HepG2 (cell line): ENCODE measurements around the gene GSDME. TPM values are rescaled to one million over a fixed set of nuclear protein-coding genes. Genes with fewer than 3 reads are reported as not detected.

Source experiments
- BRCA1 ChIP-seq: sonication (generic); formaldehyde crosslinking; IDR thresholded peaks from 2 replicates; pipeline ENCODE4 v1.4.0; 2020; ENCODE audit warnings: missing genetic modification reagents
- FOXA3 ChIP-seq: IDR thresholded peaks from 2 replicates; pipeline ENCODE4 v1.6.1; 2016; ENCODE audit warnings: missing genetic modification reagents, missing compliant biosample characterization
- GATAD1 ChIP-seq: IDR thresholded peaks from 2 replicates; pipeline ENCODE4 v1.6.1; 2016; ENCODE audit warnings: missing genetic modification reagents, missing compliant biosample characterization
- HOXA3 ChIP-seq: sonication (generic); formaldehyde crosslinking; IDR thresholded peaks from 2 replicates; pipeline ENCODE4 v1.5.0; 2020; ENCODE audit warnings: missing genetic modification reagents
- KAT8 ChIP-seq: IDR thresholded peaks from 2 replicates; pipeline ENCODE4 v1.6.1; 2016; ENCODE audit warnings: missing genetic modification reagents, missing compliant biosample characterization
- NFE2 ChIP-seq: sonication (generic); formaldehyde crosslinking; IDR thresholded peaks from 2 replicates; pipeline ENCODE4 v1.4.0; 2020; ENCODE audit warnings: missing genetic modification reagents
- REPIN1 ChIP-seq: sonication (generic); formaldehyde crosslinking; IDR thresholded peaks from 2 replicates; pipeline ENCODE4 v1.8.0; 2022; ENCODE audit warnings: missing genetic modification reagents, low read depth, mild to moderate bottlenecking, borderline replicate concordance
- SALL1 ChIP-seq: sonication (generic); formaldehyde crosslinking; IDR thresholded peaks from 2 replicates; pipeline ENCODE4 v1.8.0; 2022; ENCODE audit warnings: mild to moderate bottlenecking, missing genetic modification reagents
- STAG1 ChIP-seq: sonication (generic); formaldehyde crosslinking; IDR thresholded peaks from 2 replicates; pipeline ENCODE4 v1.4.0; 2020; ENCODE audit warnings: missing genetic modification reagents
- TGIF2 ChIP-seq: IDR thresholded peaks from 2 replicates; pipeline ENCODE4 v1.6.1; 2016; ENCODE audit warnings: control low read depth, missing compliant biosample characterization
- TRIM24 ChIP-seq: sonication (generic); formaldehyde crosslinking; IDR thresholded peaks from 2 replicates; pipeline ENCODE4 v1.8.0; 2022; ENCODE audit warnings: mild to moderate bottlenecking, missing genetic modification reagents
- U2AF1 ChIP-seq: fragments of 200-400 bp; formaldehyde crosslinking; optimal IDR thresholded peaks from 2 replicates; pipeline ENCODE3; 2017; ENCODE audit warnings: mild to moderate bottlenecking, low read depth, low read length
- ZBTB3 ChIP-seq: sonication (generic); formaldehyde crosslinking; IDR thresholded peaks from 2 replicates; pipeline ENCODE4 v1.4.0; 2020; ENCODE audit warnings: low read depth, mild to moderate bottlenecking, moderate library complexity, missing genetic modification reagents, borderline replicate concordance
- ZNF124 ChIP-seq: sonication (generic); formaldehyde crosslinking; IDR thresholded peaks from 2 replicates; pipeline ENCODE4 v1.4.0; 2020; ENCODE audit warnings: missing genetic modification reagents
- ZNF275 ChIP-seq: sonication (generic); formaldehyde crosslinking; IDR thresholded peaks from 2 replicates; pipeline ENCODE4 v1.8.0; 2022; ENCODE audit warnings: missing genetic modification reagents, mild to moderate bottlenecking, inconsistent platforms, borderline replicate concordance
- ZNF552 ChIP-seq: sonication (generic); formaldehyde crosslinking; IDR thresholded peaks from 2 replicates; pipeline ENCODE4 v1.9.0; 2022; ENCODE audit warnings: missing genetic modification reagents, mild to moderate bottlenecking, borderline replicate concordance
- ZNF674 ChIP-seq: sonication (generic); formaldehyde crosslinking; IDR thresholded peaks from 2 replicates; pipeline ENCODE4 v1.5.0; 2020; ENCODE audit warnings: low read depth, mild to moderate bottlenecking, missing genetic modification reagents
- ZNF7 ChIP-seq: IDR thresholded peaks from 2 replicates; pipeline ENCODE4 v1.6.1; 2016; ENCODE audit warnings: missing biosample characterization, missing genetic modification reagents
- ZNF761 ChIP-seq: sonication (generic); formaldehyde crosslinking; conservative IDR thresholded peaks from 2 replicates; pipeline ENCODE4 v1.4.0; 2020; ENCODE audit warnings: mild to moderate bottlenecking, missing genetic modification reagents
- ZZZ3 ChIP-seq: sonication (generic); formaldehyde crosslinking; IDR thresholded peaks from 2 replicates; pipeline ENCODE4 v1.4.0; 2020; ENCODE audit warnings: missing genetic modification reagents, mild to moderate bottlenecking, borderline replicate concordance
- polyA plus RNA-seq, 8 experiments: library from polyadenylated mRNA; depleted of rRNA in 3 of 8; stranded (reverse) in 7 of 8; unstranded in 1 of 8; fragments of >200 nt; fragmentation: Illumina TruSeq in 4 of 8; extraction: Trizol in 4 of 8; gene quantifications; 2 replicates each; pipeline versions ENCODE4 v1.2.1 to v1.2.3, GENCODE V29; 2011 to 2016; ENCODE audit warnings: low read depth in 4 of 8, missing spikeins in 1 of 8, mixed read lengths in 1 of 8; ENCODE audit not compliant: insufficient read depth in 1 of 8
- total RNA-seq, 5 experiments: library from RNA; depleted of rRNA; stranded (reverse); fragments of >200 nt; fragmentation: Illumina TruSeq; extraction: Trizol; gene quantifications; 2 replicates each; pipeline ENCODE4 v1.2.3, GENCODE V29; 2016; ENCODE audit warnings: low read depth in 1 of 5
- TF ChIP-seq, protein P1 (sequence below): sonication (generic); formaldehyde crosslinking; conservative IDR thresholded peaks from 2 replicates; pipeline ENCODE4 v1.4.0; 2020; ENCODE audit warnings: missing genetic modification reagents
- TF ChIP-seq, protein P2 (sequence below): sonication (generic); formaldehyde crosslinking; IDR thresholded peaks from 2 replicates; pipeline ENCODE4 v1.9.0; 2021; ENCODE audit warnings: missing genetic modification reagents, mild to moderate bottlenecking, borderline replicate concordance
- TF ChIP-seq, protein P3 (sequence below): sonication (generic); formaldehyde crosslinking; IDR thresholded peaks from 2 replicates; pipeline ENCODE4 v1.5.1; 2020; ENCODE audit warnings: missing genetic modification reagents, mild to moderate bottlenecking, borderline replicate concordance
- TF ChIP-seq, protein P4 (sequence below): sonication (generic); IDR thresholded peaks from 2 replicates; pipeline ENCODE4 v1.6.1; 2016; ENCODE audit warnings: low read depth, borderline replicate concordance
- TF ChIP-seq, protein P5 (sequence below): sonication (generic); formaldehyde crosslinking; IDR thresholded peaks from 2 replicates; pipeline ENCODE4 v1.5.1; 2020; ENCODE audit warnings: missing genetic modification reagents, mild to moderate bottlenecking, borderline replicate concordance

GSDME gene
- total and polyA plus RNA-seq, 2 of the 13 experiments (the other 11 are each of a cell fraction or from before 2014, with no cell fraction given) = 19.2 to 28.2 TPM

- no peak for TF ChIP-seq ZNF124 (CRISPR knock-in tag)
- TF ChIP-seq REPIN1 = no peak
- TF ChIP-seq, protein P1, sequence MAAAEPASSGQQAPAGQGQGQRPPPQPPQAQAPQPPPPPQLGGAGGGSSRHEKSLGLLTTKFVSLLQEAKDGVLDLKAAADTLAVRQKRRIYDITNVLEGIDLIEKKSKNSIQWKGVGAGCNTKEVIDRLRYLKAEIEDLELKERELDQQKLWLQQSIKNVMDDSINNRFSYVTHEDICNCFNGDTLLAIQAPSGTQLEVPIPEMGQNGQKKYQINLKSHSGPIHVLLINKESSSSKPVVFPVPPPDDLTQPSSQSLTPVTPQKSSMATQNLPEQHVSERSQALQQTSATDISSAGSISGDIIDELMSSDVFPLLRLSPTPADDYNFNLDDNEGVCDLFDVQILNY (CRISPR knock-in tag) = no peak
- no peak for TF ChIP-seq STAG1
- TF ChIP-seq BRCA1 (CRISPR knock-in tag) = no peak
- TF ChIP-seq SALL1 = no peak
- TF ChIP-seq ZBTB3 (CRISPR knock-in tag) = no peak
- TF ChIP-seq NFE2 = no peak
- TF ChIP-seq GATAD1 (CRISPR knock-in tag) = no peak
- no peak for TF ChIP-seq U2AF1
- no peak for TF ChIP-seq ZNF552
- no peak for TF ChIP-seq ZNF7 (CRISPR knock-in tag)
- TF ChIP-seq ZNF275 = no peak
- TF ChIP-seq, protein P2, sequence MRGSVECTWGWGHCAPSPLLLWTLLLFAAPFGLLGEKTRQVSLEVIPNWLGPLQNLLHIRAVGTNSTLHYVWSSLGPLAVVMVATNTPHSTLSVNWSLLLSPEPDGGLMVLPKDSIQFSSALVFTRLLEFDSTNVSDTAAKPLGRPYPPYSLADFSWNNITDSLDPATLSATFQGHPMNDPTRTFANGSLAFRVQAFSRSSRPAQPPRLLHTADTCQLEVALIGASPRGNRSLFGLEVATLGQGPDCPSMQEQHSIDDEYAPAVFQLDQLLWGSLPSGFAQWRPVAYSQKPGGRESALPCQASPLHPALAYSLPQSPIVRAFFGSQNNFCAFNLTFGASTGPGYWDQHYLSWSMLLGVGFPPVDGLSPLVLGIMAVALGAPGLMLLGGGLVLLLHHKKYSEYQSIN (CRISPR knock-in tag) = no peak
- TF ChIP-seq ZNF674 (CRISPR knock-in tag) = no peak
- TF ChIP-seq, protein P3, sequence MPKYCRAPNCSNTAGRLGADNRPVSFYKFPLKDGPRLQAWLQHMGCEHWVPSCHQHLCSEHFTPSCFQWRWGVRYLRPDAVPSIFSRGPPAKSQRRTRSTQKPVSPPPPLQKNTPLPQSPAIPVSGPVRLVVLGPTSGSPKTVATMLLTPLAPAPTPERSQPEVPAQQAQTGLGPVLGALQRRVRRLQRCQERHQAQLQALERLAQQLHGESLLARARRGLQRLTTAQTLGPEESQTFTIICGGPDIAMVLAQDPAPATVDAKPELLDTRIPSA (CRISPR knock-in tag) = no peak
- TF ChIP-seq, protein P4, sequence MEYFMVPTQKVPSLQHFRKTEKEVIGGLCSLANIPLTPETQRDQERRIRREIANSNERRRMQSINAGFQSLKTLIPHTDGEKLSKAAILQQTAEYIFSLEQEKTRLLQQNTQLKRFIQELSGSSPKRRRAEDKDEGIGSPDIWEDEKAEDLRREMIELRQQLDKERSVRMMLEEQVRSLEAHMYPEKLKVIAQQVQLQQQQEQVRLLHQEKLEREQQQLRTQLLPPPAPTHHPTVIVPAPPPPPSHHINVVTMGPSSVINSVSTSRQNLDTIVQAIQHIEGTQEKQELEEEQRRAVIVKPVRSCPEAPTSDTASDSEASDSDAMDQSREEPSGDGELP = peak; percentile 14; the same call in 1 of the 2 replicates
- TF ChIP-seq TRIM24 = no peak
- TF ChIP-seq, protein P5, sequence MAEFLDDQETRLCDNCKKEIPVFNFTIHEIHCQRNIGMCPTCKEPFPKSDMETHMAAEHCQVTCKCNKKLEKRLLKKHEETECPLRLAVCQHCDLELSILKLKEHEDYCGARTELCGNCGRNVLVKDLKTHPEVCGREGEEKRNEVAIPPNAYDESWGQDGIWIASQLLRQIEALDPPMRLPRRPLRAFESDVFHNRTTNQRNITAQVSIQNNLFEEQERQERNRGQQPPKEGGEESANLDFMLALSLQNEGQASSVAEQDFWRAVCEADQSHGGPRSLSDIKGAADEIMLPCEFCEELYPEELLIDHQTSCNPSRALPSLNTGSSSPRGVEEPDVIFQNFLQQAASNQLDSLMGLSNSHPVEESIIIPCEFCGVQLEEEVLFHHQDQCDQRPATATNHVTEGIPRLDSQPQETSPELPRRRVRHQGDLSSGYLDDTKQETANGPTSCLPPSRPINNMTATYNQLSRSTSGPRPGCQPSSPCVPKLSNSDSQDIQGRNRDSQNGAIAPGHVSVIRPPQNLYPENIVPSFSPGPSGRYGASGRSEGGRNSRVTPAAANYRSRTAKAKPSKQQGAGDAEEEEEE (CRISPR knock-in tag) = no peak
- TF ChIP-seq FOXA3 (CRISPR knock-in tag) = no peak
- no peak for TF ChIP-seq ZNF761 (CRISPR knock-in tag)
- no peak for TF ChIP-seq HOXA3 (CRISPR knock-in tag)
- TF ChIP-seq TGIF2 (CRISPR knock-in tag) = no peak
- no peak for TF ChIP-seq ZZZ3 (CRISPR knock-in tag)
- no peak for TF ChIP-seq KAT8 (CRISPR knock-in tag)
Measured at GRCh38 chr7:24756545-24757352, 515 bp downstream of the GSDME start (continued).
